ENCODE measurements around the gene MAP2K4. TPM values are rescaled to one million over a fixed set of nuclear protein-coding genes. Genes with fewer than 3 reads are reported as not detected.

MAP2K4 gene
- total and polyA plus RNA-seq, 2 donors (not counting 1 experiment from before 2014, with no cell fraction given): 23.5 to 25.4 TPM

GRCh38 chr17:12095522-12095921 lies 74.8 kb downstream of the MAP2K4 start:
- Histone ChIP-seq H3K4me3 (replicated peaks in 1 of 4; ENCODE audit: control extremely low read depth in 1 of 4, insufficient read depth in 1 of 4, low read depth in 3 of 4, low read length in 4 of 4) (no peak overlapping the region), H3K4me1 (ENCODE audit: control insufficient read depth, extremely low read depth, insufficient read depth, low read length) (no peaks in the 10 kb centered on the region), H3K79me2 (ENCODE audit: control insufficient read depth, insufficient read depth, low read length) (no peaks in the 10 kb centered on the region), H3K36me3 (ENCODE audit: control insufficient read depth, insufficient read depth, low read length) (no peaks in the 10 kb centered on the region), H3K9ac (ENCODE audit: insufficient read depth, low read length) (no peak overlapping the region), H3K9me3 (ENCODE audit: control insufficient read depth, insufficient read depth, low read depth, low read length) (no peaks in the 10 kb centered on the region), H4K20me1 (ENCODE audit: control insufficient read depth, extremely low read depth, insufficient read depth, low read length) (no peaks in the 10 kb centered on the region), H2AFZ (ENCODE audit: low read length) (no peak overlapping the region), H3K4me2 (ENCODE audit: extremely low read depth, insufficient read depth, low read length) (no peak overlapping the region), H3K27ac (ENCODE audit: insufficient read depth, low read length) (no peak overlapping the region), H3K27me3 (ENCODE audit: control insufficient read depth, insufficient read depth, low read length) (no peaks in the 10 kb centered on the region)
- TF ChIP-seq, protein P1, sequence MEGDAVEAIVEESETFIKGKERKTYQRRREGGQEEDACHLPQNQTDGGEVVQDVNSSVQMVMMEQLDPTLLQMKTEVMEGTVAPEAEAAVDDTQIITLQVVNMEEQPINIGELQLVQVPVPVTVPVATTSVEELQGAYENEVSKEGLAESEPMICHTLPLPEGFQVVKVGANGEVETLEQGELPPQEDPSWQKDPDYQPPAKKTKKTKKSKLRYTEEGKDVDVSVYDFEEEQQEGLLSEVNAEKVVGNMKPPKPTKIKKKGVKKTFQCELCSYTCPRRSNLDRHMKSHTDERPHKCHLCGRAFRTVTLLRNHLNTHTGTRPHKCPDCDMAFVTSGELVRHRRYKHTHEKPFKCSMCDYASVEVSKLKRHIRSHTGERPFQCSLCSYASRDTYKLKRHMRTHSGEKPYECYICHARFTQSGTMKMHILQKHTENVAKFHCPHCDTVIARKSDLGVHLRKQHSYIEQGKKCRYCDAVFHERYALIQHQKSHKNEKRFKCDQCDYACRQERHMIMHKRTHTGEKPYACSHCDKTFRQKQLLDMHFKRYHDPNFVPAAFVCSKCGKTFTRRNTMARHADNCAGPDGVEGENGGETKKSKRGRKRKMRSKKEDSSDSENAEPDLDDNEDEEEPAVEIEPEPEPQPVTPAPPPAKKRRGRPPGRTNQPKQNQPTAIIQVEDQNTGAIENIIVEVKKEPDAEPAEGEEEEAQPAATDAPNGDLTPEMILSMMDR (conservative IDR thresholded peaks at IDR 0.05 in 1 of 2, IDR thresholded peaks at IDR 0.05 in 1 of 2; ENCODE audit: low read depth in 1 of 2, low read length in 2 of 2): no peak
- no peak for TF ChIP-seq EZH2 (IDR thresholded peaks at IDR 0.05; ENCODE audit: low read length, missing control alignments)
- no peak for DNase-seq (ENCODE audit: low read depth in 2 of 2)

DNA sequence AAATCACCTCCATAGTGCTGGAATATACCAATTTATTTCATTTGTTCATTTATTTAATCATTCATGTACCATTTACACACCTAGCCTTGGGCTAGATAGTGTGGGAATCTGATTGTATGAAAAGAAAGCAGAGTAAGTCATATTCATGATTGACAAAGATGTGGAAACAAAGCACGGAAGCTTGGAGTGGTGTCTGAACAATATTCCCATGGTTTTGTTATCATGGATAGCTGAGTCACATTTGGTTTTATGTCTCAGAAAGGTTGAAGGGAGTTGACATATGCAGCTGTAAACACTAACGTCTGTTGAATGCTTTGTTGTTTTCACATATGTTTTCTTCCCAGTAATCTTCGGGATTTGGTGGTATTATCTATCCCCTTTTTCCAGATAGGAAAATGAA lies 76.6 kb downstream of the MAP2K4 start:
- H3K4me1 ChIP-seq (ENCODE audit: control insufficient read depth, extremely low read depth, insufficient read depth, low read length): no peaks in the 10 kb centered on the region
- no peak overlapping the region for H3K4me2 ChIP-seq (ENCODE audit: extremely low read depth, insufficient read depth, low read length)
- H3K36me3 ChIP-seq (ENCODE audit: control insufficient read depth, insufficient read depth, low read length): no peaks in the 10 kb centered on the region
- H3K9ac ChIP-seq (ENCODE audit: insufficient read depth, low read length): no peak overlapping the region
- H2AFZ ChIP-seq (ENCODE audit: low read length): no peak overlapping the region
- DNase-seq (ENCODE audit: low read depth in 2 of 2): no peak
- H3K79me2 ChIP-seq (ENCODE audit: control insufficient read depth, insufficient read depth, low read length): no peaks in the 10 kb centered on the region
- H3K4me3 ChIP-seq (replicated peaks in 1 of 4; ENCODE audit: control extremely low read depth in 1 of 4, insufficient read depth in 1 of 4, low read depth in 3 of 4, low read length in 4 of 4): no peak overlapping the region
- no peaks in the 10 kb centered on the region for H4K20me1 ChIP-seq (ENCODE audit: control insufficient read depth, extremely low read depth, insufficient read depth, low read length)
- no peaks in the 10 kb centered on the region for H3K27me3 ChIP-seq (ENCODE audit: control insufficient read depth, insufficient read depth, low read length)
- H3K9me3 ChIP-seq (ENCODE audit: control insufficient read depth, insufficient read depth, low read depth, low read length): no peaks in the 10 kb centered on the region
- H3K27ac ChIP-seq (ENCODE audit: insufficient read depth, low read length): no peak overlapping the region
- TF ChIP-seq, protein P1 (conservative IDR thresholded peaks at IDR 0.05 in 1 of 2, IDR thresholded peaks at IDR 0.05 in 1 of 2; ENCODE audit: low read depth in 1 of 2, low read length in 2 of 2): no peak
- no peak for TF ChIP-seq EZH2 (IDR thresholded peaks at IDR 0.05; ENCODE audit: low read length, missing control alignments)

DNA sequence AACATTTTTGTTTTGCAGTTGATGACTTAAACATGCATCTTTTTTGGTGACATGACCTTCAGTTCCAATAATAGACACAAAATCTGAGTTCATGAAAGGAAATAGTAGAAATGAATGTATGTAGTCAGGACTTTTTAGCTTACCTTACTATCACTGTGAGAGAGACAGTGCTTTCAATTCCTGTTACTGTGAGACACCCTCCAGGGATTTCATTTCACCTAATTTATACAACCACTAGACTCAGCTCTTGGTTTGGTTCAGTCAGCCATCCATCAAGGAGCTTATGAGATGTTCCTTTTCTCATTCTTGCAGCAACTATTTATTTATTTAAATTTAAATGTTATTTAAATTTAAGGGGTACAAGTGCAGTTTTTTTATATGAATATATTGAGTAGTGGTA lies 77.9 kb downstream of the MAP2K4 start:
- H4K20me1 ChIP-seq (ENCODE audit: control insufficient read depth, extremely low read depth, insufficient read depth, low read length): no peaks in the 10 kb centered on the region
- H2AFZ ChIP-seq (ENCODE audit: low read length): no peak overlapping the region
- no peak overlapping the region for H3K9ac ChIP-seq (ENCODE audit: insufficient read depth, low read length)
- H3K27ac ChIP-seq (ENCODE audit: insufficient read depth, low read length): no peak overlapping the region
- no peak overlapping the region for H3K4me3 ChIP-seq (replicated peaks in 1 of 4; ENCODE audit: control extremely low read depth in 1 of 4, insufficient read depth in 1 of 4, low read depth in 3 of 4, low read length in 4 of 4)
- no peak for TF ChIP-seq EZH2 (IDR thresholded peaks at IDR 0.05; ENCODE audit: low read length, missing control alignments)
- no peaks in the 10 kb centered on the region for H3K9me3 ChIP-seq (ENCODE audit: control insufficient read depth, insufficient read depth, low read depth, low read length)
- H3K79me2 ChIP-seq (ENCODE audit: control insufficient read depth, insufficient read depth, low read length): no peaks in the 10 kb centered on the region
- H3K27me3 ChIP-seq (ENCODE audit: control insufficient read depth, insufficient read depth, low read length): no peaks in the 10 kb centered on the region
- H3K4me1 ChIP-seq (ENCODE audit: control insufficient read depth, extremely low read depth, insufficient read depth, low read length): no peaks in the 10 kb centered on the region
- H3K4me2 ChIP-seq (ENCODE audit: extremely low read depth, insufficient read depth, low read length): no peak overlapping the region
- DNase-seq (ENCODE audit: low read depth in 2 of 2): no peak
- H3K36me3 ChIP-seq (ENCODE audit: control insufficient read depth, insufficient read depth, low read length): no peaks in the 10 kb centered on the region

All from fibroblast of lung (primary cell).